GM18502 (cell line): ENCODE data around the gene LRRC40.

ENCODE experiments used
- ATAC-seq: cut with Tn5 transposase; IDR thresholded peaks from one replicate; pipeline ENCODE4 v1.9.1; 2021; ENCODE audit warnings: mild to moderate bottlenecking; ENCODE audit not compliant: unreplicated experiment, poor library complexity

LRRC40 gene

DNA sequence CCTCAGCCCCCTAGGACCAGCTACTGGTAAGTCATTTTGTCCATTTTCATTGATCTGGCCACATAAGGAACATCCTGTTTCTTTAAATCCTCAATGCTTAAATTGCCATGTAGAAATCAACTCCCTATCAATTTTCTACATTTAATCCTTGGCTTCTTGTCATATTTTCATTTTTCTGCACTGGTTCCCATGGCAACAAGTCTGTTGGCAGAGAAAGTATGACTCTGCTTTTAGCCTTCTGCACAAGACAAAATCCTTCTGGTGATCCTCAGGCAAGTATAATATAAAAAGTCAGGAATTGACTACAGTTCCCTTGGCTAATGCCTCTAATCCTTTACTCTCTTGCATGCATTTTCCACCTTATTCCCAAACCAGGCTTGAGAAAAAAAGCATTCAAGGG lies 65.0 kb downstream of the LRRC40 start:
- ATAC-seq = no peak

DNA sequence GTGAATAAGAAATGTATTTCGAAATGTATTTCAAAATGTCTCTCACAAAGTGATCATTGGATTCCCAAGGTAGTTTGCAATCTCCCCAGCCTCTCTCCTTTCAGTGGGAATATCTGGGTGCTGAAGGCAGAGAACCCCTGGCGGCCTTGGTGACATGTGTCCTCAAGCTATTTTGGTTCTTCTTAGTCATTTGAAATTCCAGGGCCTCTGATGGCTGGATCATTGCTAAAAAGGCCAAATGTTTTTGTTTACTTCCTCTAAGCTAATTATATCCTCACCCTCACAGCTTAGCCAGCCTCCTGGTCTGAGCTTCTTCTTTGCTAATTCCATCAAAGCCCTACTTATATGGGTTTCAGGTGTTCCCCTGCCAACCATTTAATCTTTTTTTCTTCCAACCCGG lies 71.2 kb downstream of the LRRC40 start:
- ATAC-seq = no peak

DNA sequence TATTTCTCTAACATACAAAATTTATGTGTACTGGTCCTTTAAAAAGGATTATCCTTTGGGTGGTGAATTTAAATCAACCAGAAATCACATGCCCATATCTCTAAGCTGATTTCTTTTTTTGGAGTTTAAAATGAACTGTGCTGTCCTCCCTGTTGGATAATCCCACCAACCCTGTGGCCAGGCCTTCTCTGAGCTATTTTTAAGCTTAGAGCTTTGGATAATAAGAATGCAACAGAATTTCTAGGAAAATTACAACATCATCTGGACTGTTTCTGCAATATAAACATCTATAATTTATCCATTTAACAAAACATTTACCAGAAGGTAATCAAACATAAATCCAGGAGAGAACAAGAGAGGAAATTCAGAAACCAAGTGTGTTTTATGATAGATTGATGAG lies 88.3 kb downstream of the LRRC40 start:
- ATAC-seq = no peak

DNA sequence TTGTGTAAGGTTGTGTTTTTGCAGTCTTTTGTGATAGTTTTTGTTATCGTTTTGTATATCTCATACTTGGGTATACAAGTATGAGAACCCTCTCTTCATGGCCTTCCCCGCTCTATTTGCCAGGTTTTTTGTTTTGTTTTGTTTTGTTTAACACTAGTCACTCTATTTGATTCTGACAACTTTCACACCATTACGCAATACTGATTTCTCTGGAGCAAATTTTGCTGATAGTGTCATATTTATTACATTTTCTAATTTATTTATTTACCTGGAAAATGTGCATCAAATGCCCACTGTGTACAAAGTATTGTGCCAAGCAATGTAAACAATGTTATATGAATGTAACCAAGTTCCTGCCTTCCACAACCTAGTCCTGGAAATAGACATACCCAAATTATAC lies 90.1 kb downstream of the LRRC40 start:
- no peak for ATAC-seq

DNA sequence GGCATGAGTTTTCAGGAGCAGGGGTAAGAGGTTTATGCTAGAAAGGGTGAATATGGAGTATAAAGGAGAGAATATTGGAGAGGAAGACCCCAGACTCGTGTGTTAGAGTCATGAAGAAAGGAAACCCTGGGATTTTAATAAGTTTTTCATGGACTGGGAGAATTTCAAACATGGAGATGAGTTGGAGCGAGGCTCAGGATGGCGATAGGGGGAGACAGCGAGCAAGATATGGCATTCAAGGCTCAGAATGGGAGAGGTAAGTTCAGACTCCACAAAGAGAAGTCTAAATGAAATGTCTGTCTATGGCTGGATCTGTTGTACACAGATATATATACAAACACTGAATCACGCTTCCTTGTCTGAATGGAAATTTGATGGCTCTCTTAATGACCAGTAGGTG lies 92.5 kb downstream of the LRRC40 start:
- no peak for ATAC-seq

DNA sequence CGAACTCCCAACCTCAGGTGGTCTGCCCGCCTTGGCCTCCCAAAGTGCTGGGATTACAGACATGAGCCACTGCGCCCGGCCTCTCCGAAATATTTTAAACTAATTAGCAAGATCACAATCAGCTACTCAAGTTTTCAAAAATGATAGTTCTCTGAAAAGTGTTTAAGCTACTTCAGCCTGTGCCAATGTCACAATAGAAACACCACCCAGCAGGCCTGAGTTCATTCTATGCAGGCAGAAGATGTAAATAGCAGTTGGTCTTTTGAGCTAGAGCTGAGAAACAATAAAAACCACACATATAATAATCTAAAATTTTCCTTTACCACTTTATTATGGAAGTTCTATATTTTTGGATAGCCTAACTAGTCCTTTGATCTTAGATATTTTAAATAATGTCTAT lies 96.1 kb downstream of the LRRC40 start:
- no peak for ATAC-seq

DNA sequence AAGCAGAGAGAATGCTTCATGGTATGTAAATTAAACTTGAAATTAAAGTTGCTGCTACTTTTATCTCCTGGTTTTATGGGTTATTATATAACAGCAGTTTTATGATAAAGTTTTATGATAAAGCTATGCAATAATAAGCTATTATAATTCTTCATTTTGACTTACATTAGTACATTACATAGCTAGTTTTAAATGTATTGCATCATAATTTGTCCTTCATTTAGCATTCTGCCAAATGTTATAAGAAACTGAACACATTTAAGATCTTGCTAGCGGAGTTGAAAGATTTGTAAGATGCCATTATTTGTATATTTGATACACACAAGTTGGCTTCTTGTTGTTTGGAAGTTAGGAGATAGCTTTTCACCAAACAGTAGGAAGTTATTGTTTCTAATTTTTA lies 101.6 kb downstream of the LRRC40 start:
- no peak for ATAC-seq

DNA sequence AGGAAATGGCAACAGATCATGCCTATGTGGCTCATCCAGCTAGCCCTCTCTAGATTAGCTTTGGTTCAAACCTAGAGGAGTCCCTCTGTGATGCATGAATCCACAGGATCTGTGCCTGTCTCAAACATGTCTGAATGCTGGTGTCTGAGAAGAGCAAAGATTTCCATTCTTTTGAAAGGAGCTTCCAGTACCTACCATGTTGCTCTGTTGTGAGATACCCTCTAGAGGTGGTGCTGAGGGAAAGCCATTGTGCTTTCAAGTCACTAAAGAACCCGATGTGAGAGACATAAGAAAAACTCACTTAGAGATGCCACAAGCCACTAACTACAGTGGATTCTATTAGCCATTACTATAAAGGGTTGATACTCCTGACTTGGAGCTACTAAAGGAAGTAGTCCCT lies 103.6 kb downstream of the LRRC40 start:
- ATAC-seq = no peak

DNA sequence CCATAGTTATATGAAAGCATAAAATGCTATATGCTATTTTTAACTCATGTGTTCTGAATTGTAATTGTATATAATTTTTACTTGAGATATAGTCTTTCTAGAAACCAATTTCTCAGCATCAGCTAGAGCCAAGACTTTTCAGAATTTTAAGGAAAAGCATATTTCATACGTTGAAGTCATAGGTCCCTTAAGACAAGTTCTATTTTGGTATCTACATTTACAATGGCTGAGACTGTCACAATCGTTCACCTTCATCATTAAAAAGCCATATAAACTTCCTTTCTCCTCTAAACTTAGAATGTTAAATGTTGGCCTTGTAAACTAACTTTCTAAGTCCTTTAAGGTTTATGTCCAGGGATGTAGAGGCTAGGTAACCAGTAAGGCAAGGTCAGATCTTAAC lies 104.1 kb downstream of the LRRC40 start:
- ATAC-seq = no peak
